Activated CD4-positive, alpha-beta memory T cell treated with anti-CD3 and anti-CD28 coated beads, Interleukin-2, amount 10 ng/mL, durations not matched to agents 7 days and 5 days (primary cell): ENCODE results near the gene RAPGEF3. TPM values are rescaled to one million over a fixed set of nuclear protein-coding genes. Genes with fewer than 3 reads are reported as not detected.

Source experiments
- CTCF ChIA-PET: fragments of 350-600 bp; sonication (Branson Sonifier 250); formaldehyde crosslinking; loops from one replicate; lab custom pipeline; 2021; ENCODE audit warnings: antibody characterized with exemption, inconsistent platforms; lab: Charles Lee
- POLR2A ChIA-PET: fragments of 350-600 bp; sonication (Branson Sonifier 250); formaldehyde crosslinking; loops from one replicate; lab custom pipeline; 2021; ENCODE audit warnings: antibody characterized with exemption; lab: Charles Lee
- DNase-seq: peaks from one replicate; pipeline ENCODE4 v3.0.0-alpha.2; 2020
- H3K27ac Mint-ChIP-seq: one replicate; pipeline ENCODE4 v1.8.0; 2021; ENCODE audit warnings: mild to moderate bottlenecking, mixed read lengths
- H3K27me3 Mint-ChIP-seq: one replicate; pipeline ENCODE4 v1.8.0; 2021; ENCODE audit warnings: mixed read lengths
- H3K36me3 Mint-ChIP-seq: one replicate; pipeline ENCODE4 v1.8.0; 2021; ENCODE audit warnings: low read depth, mixed read lengths
- H3K4me1 Mint-ChIP-seq: one replicate; pipeline ENCODE4 v1.8.0; 2021; ENCODE audit warnings: mixed read lengths
- H3K4me3 Mint-ChIP-seq: one replicate; pipeline ENCODE4 v1.8.0; 2021; ENCODE audit warnings: mild to moderate bottlenecking, mixed read lengths
- H3K9me3 Mint-ChIP-seq: one replicate; pipeline ENCODE4 v1.8.0; 2021; ENCODE audit warnings: mixed read lengths
- total RNA-seq, 2 experiments: library from RNA; stranded (reverse); gene quantifications; one replicate each; pipeline ENCODE4 v1.2.3, GENCODE V29; 2021

Gene RAPGEF3
- total RNA-seq, 2 experiments from 2014 or later = 1.4 to 1.6 TPM

DNA sequence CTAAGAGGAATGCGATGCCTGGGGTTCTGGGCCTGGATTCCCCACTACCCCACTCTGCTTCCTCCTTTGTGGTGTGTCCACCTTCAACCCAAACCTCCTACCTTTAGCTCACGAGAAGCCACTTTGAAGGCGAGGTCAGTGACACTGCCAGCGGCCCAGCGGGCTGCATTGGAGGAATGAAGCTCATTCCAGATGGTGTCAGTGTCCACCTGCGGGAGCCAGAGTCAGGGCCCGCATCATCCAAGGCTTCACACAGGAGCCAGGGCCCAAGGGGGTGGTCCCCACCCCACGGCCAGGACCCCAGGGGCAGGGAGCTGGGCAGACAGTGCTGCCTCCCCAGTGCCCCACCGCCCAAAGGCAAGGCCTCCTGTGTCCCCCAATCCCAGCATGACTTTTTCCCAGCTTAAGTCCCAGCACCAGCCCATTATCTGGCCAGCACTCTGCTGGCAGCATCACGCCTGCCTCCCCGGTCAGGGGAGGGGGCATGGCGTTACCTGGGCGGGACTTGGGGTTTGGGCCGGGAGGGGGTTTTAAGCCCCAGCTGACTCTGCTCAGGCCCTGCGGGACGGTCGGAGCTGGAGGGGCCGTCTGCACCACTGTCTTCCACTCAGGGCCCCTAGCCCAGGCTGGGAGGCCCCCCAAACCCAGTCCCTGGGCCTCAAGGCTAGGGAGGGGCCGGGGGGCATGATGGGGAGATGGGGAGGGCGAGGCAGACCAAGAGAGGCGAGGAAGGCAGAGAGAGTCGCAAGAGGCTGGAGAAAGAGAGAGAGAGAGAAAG, 31.2 kb upstream of the RAPGEF3 start:
- CTCF ChIA-PET = interaction anchor here (0.9 to 30.7 kb wide), 6 partner anchors 11 to 47 kb away, joined by 3 to 578 read pairs (median 4); no protein-coding TSS in a partner anchor
- no peaks in the 10 kb centered on the region for H3K27me3 Mint-ChIP-seq
- no peak overlapping the region for H3K4me3 Mint-ChIP-seq
- peaks cover 90% of the 10 kb centered on the region for H3K36me3 Mint-ChIP-seq
- peak overlapping the region; percentile 52 for H3K27ac Mint-ChIP-seq
- H3K4me1 Mint-ChIP-seq = peaks cover 14% of the 10 kb centered on the region
- no peaks in the 10 kb centered on the region for H3K9me3 Mint-ChIP-seq
- DNase-seq = no peak
- POLR2A ChIA-PET = interaction anchor here (0.9 to 37.8 kb wide), 5 partner anchors 11 to 48 kb away, joined by 3 to 1018 read pairs (median 13); no protein-coding TSS in a partner anchor

DNA sequence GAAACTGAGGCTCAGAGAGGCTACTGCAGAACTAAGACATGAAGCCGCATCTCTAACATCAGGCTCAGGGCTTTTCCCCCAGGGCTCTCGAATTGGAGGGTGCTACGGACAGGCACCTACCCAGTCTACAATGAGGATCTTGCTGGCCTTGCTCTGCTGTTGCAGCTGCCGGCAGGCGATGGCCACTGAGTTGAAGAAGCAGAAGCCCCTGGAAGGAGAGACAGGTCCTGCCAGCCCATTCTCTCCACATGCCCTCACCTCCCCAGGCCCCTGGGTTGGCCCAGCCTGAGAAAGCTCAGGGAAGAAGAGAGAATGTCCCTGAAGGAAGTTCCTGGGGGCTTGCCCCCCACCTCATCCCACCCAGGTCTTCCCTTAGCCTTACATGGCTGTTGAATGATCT, 30.5 kb upstream of the RAPGEF3 start:
- CTCF ChIA-PET = interaction anchor here (0.9 to 30.7 kb wide), 2 partner anchors 12 to 45 kb away, joined by 3 to 578 read pairs; no protein-coding TSS in a partner anchor
- DNase-seq = no peak
- Mint-ChIP-seq H3K27me3 (no peaks in the 10 kb centered on the region), H3K4me3 (no peak overlapping the region), H3K36me3 (peaks cover 93% of the 10 kb centered on the region), H3K27ac (peak overlapping the region; percentile 52), H3K4me1 (peaks cover 14% of the 10 kb centered on the region), H3K9me3 (no peaks in the 10 kb centered on the region)
- POLR2A ChIA-PET = interaction anchor here (1.2 to 37.8 kb wide), 4 partner anchors 15 to 44 kb away, joined by 4 to 1018 read pairs (median 14); no protein-coding TSS in a partner anchor

DNA sequence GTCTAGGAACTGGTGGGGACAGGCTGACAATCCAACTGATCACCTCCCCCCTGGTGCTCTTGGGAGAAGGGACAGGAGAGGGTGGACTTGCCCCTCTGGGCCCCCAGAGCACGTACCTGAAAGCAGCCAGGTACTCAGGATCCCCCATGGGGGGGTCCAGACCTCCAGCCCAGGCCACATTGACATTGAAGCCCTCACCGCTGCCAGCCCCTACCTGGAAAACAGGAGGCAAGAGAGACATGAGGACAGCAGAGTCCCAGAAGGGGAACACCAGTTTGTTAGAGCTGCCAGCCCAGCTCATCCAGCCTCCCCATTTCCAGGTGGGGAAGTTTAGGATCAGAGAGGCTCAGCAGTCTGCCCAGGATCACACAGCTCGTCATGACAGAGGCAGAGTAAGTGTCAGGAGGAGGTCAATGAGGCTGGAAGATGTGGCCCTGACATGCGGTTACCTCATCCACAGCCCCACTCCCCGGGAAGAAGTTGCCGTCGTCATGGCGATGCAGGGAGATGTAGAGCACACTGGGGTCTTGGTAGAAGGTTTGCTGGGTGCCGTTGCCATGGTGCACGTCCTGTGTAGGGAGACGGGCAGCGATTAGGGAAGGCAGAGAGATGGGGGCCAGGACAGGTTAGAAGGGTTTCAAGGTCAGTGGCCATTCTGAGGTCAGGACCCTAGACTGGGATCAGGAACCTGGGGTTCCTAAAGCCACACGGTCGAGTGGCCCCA, 29.1 kb upstream of the RAPGEF3 start:
- H3K4me3 Mint-ChIP-seq = no peak overlapping the region
- peaks cover 86% of the 10 kb centered on the region for H3K36me3 Mint-ChIP-seq
- POLR2A ChIA-PET = interaction anchor here (0.6 to 37.8 kb wide), 6 partner anchors 11 to 45 kb away, joined by 3 to 1018 read pairs (median 8); no protein-coding TSS in a partner anchor

DNA sequence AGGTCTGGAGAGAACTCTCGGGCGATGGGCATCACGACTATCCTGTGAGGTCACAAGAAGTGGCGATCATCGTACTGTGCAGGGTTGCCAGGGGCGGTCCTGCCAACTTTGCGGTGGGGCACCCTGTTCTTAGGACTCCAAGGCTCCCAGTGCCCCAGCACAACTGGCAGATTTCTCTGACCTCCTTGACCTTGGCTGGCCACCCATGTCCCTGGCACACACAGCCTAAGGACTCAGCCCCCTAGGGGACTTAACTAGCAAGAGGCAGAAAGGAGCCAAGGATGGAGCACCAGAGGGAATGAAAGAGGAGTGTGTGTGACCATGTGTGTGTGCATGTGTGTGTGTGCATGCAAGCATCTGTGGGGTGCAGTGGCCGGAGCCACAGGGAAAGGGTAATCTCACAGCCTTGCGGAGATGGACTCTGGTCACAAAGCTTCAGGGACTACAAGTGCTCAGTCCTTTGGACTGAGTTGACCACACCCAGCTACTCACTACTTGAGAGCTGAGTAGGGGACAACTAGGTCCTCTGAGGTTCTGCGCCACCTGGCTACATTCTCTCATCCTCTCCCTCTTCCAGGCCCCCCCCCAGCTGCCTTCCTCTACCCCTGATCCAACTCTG, 28.1 kb upstream of the RAPGEF3 start:
- ChIA-PET POLR2A (interaction anchor here (0.8 to 37.8 kb wide), 3 partner anchors 21 to 46 kb away, joined by 3 to 1018 read pairs (median 4); no protein-coding TSS in a partner anchor), CTCF (interaction anchor here (0.8 to 30.7 kb wide), 3 partner anchors 15 to 47 kb away, joined by 4 to 578 read pairs (median 9); no protein-coding TSS in a partner anchor)
- Mint-ChIP-seq H3K9me3 (no peaks in the 10 kb centered on the region), H3K4me3 (no peak overlapping the region), H3K27ac (peak overlapping the region; percentile 21), H3K36me3 (peaks cover 85% of the 10 kb centered on the region), H3K27me3 (no peaks in the 10 kb centered on the region), H3K4me1 (peaks cover 10% of the 10 kb centered on the region)
- DNase-seq = no peak

More for the DNA sequence above, 29.1 kb upstream of the RAPGEF3 start:
- no peak for DNase-seq
- H3K9me3 Mint-ChIP-seq = no peaks in the 10 kb centered on the region
- CTCF ChIA-PET = interaction anchor here (0.8 to 30.7 kb wide), 4 partner anchors 9 to 46 kb away, joined by 3 to 578 read pairs (median 3); no protein-coding TSS in a partner anchor
- H3K27ac Mint-ChIP-seq = peak overlapping the region; percentile 33
- H3K27me3 Mint-ChIP-seq = no peaks in the 10 kb centered on the region
- peaks cover 13% of the 10 kb centered on the region for H3K4me1 Mint-ChIP-seq

DNA sequence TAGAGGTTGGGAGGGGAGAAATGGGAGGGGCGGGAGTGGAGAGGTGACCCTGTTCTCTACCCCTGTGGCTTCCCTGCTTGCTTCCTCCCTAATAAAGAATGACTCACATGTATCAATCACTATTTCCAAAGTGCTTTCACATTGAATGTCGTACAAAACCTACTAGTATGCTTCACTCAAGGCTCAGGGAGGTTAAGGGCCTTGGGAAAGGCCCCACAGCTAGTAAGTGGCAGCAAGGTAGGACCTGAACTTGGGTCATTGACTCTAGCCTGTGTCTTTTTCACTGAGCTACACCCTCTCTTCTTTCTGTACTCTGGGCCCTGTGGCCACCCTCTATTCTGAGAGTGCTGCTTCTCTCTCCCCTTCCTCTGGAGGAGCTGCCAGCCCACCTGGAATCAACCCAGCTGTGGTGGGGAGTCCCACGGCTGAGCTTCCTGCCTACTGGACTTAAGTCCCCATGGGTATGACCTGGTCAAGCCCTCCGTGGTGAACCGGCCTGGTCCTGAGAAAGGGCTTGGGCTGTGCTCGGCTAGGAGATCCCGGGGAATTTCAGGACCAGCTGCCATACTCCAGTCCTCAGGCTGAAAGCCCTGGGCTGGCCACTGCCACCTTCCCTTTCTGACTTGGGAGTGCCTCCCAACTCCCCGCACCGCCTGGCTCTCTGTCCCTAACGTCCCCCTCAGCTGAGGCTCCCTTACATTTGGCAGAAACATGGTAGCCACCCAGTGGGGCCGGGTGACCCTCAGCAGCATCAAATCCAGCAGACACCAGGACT, 27.4 kb upstream of the RAPGEF3 start:
- H3K4me3 Mint-ChIP-seq = no peak overlapping the region
- no peaks in the 10 kb centered on the region for H3K9me3 Mint-ChIP-seq
- peaks cover 85% of the 10 kb centered on the region for H3K36me3 Mint-ChIP-seq
- H3K27ac Mint-ChIP-seq = peak overlapping the region; percentile 21
- H3K4me1 Mint-ChIP-seq = peaks cover 13% of the 10 kb centered on the region
- CTCF ChIA-PET = interaction anchor here (0.8 to 30.7 kb wide), 3 partner anchors 16 to 48 kb away, joined by 4 to 578 read pairs (median 9); no protein-coding TSS in a partner anchor
- POLR2A ChIA-PET = interaction anchor here (0.8 to 37.8 kb wide), 3 partner anchors 10 to 47 kb away, joined by 3 to 1018 read pairs (median 4); no protein-coding TSS in a partner anchor
- H3K27me3 Mint-ChIP-seq = no peaks in the 10 kb centered on the region
- no peak for DNase-seq

DNA sequence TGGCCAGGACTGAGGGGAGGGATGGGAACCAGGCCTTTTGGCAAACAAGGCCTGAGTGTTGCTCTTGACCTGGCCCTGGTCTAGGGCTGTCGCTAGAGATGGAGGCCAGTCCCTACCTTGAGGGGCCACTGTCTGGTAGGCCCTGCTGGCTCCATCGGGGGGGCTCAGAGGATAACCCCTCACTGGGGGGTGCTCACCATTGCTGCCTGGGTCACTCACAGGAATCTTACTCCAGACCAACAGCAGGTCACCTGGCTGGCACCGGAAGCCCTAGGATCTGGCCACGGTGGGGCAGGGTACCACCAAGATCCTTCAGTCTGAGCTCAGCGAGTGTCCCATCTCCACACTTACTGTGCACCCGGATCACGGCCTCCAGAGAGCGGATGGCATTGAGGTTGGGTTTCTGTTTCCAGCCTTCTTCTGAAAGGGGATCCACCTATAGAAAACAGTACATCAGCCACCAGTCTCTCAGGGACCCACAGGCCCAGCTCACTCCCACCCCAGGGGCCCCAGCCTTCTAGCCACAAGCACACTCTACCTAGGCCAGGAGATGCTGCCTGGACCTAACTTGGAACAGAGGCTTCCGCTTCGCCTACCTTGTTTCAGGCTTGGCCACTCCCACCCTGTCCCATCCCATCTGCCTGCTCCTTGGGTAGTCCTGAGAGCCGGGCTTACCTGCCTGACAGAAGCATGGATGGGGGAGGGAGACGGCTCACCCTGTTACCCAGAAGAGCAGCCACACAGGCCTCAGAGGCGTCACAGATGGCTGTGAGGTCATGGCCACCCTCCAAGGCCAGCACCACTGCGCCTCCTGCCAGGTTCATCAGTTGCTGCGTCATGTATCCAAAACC, 26.6 kb upstream of the RAPGEF3 start:
- Mint-ChIP-seq H3K4me1 (peaks cover 10% of the 10 kb centered on the region), H3K4me3 (no peak overlapping the region), H3K27me3 (no peaks in the 10 kb centered on the region), H3K27ac (no peak overlapping the region), H3K36me3 (peaks cover 77% of the 10 kb centered on the region), H3K9me3 (no peaks in the 10 kb centered on the region)
- DNase-seq = no peak
- ChIA-PET CTCF (interaction anchor here (1.8 to 30.7 kb wide), 2 partner anchors 43 to 49 kb away, joined by 9 to 578 read pairs; no protein-coding TSS in a partner anchor), POLR2A (interaction anchor here (0.8 to 37.8 kb wide), 2 partner anchors 10 to 48 kb away, joined by 3 to 1018 read pairs; no protein-coding TSS in a partner anchor)

DNA sequence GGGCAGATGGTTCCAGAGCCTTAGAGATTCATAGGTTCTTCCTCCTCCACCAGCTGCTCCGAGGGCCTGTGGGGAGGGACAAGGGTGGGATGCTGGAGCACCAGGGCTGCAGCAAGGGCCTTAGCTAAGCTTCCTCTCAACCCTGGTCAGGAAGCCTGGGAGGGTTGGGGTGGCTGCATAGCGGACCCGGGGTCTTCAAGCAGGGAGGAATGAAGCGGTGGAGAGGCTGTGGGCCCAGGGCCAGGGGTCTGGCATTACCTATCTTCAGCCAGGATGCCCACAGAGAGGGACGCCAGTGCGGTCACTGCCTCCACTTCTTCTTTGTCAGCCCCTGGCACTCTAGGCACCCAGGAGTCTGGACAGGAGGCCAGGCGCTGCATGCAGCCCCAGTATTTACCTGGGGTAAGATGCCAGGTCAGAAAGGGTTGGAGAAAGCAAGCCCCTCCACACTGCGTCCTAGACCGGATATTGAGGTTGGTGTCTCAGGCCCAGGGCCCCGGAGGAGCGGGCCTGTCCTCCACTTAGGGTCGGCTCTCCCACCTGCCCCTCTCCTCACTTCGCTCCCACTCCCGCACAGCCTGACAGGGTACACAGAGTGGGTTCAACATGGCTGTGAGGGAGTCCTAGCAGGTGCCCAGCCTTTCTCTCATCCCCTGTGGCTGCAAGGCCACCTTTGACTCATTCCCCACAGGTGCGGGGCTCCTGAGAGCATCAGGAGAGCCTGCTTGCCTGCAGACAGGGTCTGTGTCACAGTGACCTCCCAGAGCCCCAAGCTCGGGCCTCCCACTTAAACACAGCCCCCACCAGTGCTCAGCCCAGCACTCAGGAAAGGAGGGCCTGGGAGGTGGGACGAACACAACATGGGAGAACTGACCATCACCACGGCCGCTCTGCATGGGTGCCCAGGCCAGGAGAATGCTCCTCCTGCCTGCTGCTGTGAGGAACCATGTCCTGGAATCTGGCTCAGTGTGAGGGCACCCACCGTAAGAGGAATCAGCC, 25.4 kb upstream of the RAPGEF3 start:
- peaks cover 72% of the 10 kb centered on the region for H3K36me3 Mint-ChIP-seq
- H3K27ac Mint-ChIP-seq = peak overlapping the region; percentile 24
- ChIA-PET CTCF (no interaction called here), POLR2A (interaction anchor here (1.3 kb wide), 1 partner anchor 9 kb away, joined by 3 read pairs; no protein-coding TSS in a partner anchor)
- DNase-seq = no peak
- H3K27me3 Mint-ChIP-seq = no peaks in the 10 kb centered on the region
- peaks cover 15% of the 10 kb centered on the region for H3K4me1 Mint-ChIP-seq
- no peak overlapping the region for H3K4me3 Mint-ChIP-seq
- H3K9me3 Mint-ChIP-seq = no peaks in the 10 kb centered on the region

DNA sequence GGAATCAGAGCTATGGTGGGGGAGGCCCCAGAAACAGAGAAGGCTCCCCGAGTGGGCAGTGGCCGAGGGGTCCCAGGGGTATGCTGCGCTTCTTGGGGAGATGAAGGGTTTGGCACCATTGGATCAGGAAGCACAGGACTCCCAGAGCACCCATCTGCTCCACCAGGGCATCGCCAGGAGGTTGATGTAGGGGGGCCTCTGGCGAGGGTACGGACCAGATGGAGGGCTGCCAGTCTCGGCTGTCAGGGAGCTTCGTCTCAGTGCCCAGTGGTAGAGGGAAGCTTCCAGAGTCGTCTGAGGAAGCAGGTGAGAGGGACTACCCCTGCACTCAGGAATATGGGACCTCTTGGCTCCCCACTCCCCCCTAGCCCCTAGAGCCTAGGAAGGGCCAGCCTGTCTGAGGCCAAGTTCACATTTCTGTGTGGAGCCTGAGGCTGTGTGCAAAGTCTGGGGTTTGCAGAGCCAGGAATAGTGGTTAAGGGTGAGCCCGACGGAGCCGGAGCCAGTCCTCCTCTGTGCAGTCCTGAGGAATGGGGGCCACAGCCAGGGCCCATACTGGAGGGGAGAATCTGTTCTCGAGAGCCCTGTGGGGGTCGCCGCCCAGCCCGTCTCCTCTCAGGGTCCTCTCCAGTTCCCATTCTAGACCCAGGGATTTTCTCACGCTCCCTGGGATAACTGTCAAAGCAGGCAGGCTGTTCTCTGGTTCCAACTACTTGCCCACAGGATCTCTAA, 24.5 kb upstream of the RAPGEF3 start:
- ChIA-PET CTCF (interaction anchor here (18.5 kb wide), 1 partner anchor 41 kb away, joined by 431 read pairs; no protein-coding TSS in a partner anchor), POLR2A (interaction anchor here (1.3 kb wide), 1 partner anchor 10 kb away, joined by 3 read pairs; no protein-coding TSS in a partner anchor)
- no peaks in the 10 kb centered on the region for H3K27me3 Mint-ChIP-seq
- H3K4me3 Mint-ChIP-seq = no peak overlapping the region
- H3K4me1 Mint-ChIP-seq = peaks cover 15% of the 10 kb centered on the region
- H3K9me3 Mint-ChIP-seq = no peaks in the 10 kb centered on the region
- no peak for DNase-seq
- H3K36me3 Mint-ChIP-seq = peaks cover 66% of the 10 kb centered on the region
- peak overlapping the region; percentile 60 for H3K27ac Mint-ChIP-seq

DNA sequence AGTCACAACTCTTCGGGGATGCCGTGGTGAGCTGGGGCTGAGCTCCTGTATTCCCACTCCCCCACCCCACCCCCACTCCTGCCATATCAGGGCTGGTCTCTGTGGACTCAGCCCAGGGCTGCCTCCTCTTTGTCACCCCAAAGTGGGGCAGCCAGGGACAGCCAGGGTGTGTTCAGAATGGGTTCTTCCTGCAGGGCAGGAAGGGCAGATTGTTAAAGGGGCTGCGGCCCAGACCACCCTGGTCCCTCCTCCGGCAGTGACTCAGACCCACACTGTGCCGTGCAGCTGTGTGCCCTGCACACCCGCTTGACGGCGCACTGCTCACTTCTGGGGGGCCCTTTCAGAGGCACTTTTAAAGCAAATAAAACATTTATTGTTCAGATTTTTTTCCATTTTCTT, 23.7 kb upstream of the RAPGEF3 start:
- peaks cover 22% of the 10 kb centered on the region for H3K4me1 Mint-ChIP-seq
- H3K27ac Mint-ChIP-seq = peak overlapping the region; percentile 60
- no peaks in the 10 kb centered on the region for H3K9me3 Mint-ChIP-seq
- ChIA-PET CTCF (interaction anchor here (1.3 to 18.5 kb wide), 3 partner anchors 13 to 53 kb away, joined by 4 to 431 read pairs (median 284); no protein-coding TSS in a partner anchor), POLR2A (interaction anchor here (0.6 to 6.8 kb wide), 12 partner anchors 9 to 80 kb away, joined by 3 to 55 read pairs (median 7); partner anchors contain the start of genes RPAP3 and SLC48A1)
- no peak overlapping the region for H3K4me3 Mint-ChIP-seq
- no peaks in the 10 kb centered on the region for H3K27me3 Mint-ChIP-seq
- no peak for DNase-seq
- H3K36me3 Mint-ChIP-seq = peaks cover 58% of the 10 kb centered on the region
